Endothelial cell of umbilical vein (primary cell): ENCODE results near the gene SRCIN1. TPM values are rescaled to one million over a fixed set of nuclear protein-coding genes. Genes with fewer than 3 reads are reported as not detected.

Experiments used
- BruUV-seq: library from RNA; stranded (reverse); fragments of 400-500 nt; replicated peaks from 2 replicates; lab custom pipeline; 2021; lab: Mats Ljungman, UMichigan
- CTCF ChIA-PET: fragments of 300-600, 350-600 bp; sonication (Branson Sonifier 250); formaldehyde crosslinking; loops from one replicate; lab custom pipeline; 2021; ENCODE audit warnings: antibody characterized with exemption, inconsistent platforms; lab: Charles Lee
- POLR2A ChIA-PET: fragments of 300-600, 350-600 bp; sonication (Branson Sonifier 250); formaldehyde crosslinking; loops from one replicate; lab custom pipeline; 2021; ENCODE audit warnings: antibody characterized with exemption, inconsistent platforms; lab: Charles Lee
- DNase-seq: peaks from one replicate; pipeline ENCODE4 v3.0.0-alpha.2; 2011; ENCODE audit warnings: low read depth, low spot score
- FAIRE-seq: peaks from 2 replicates; lab custom pipeline; 2011; peaks lifted over from hg19 to GRCh38; lab: Jason Lieb, UNC
- H2AFZ ChIP-seq: 2 replicates; pipeline ENCODE4 v1.6.0; 2012; ENCODE audit warnings: low read depth, low read length, control low read depth, inconsistent platforms
- H3K27ac ChIP-seq: 2 replicates; pipeline ENCODE4 v1.5.1; 2011; ENCODE audit warnings: low read depth, mild to moderate bottlenecking, control low read depth, low read length, moderate library complexity; ENCODE audit not compliant: insufficient read depth
- H3K27me3 ChIP-seq, 2 experiments: 2 replicates each; pipeline versions ENCODE4 v1.6.0 to v1.6.1; 2011; ENCODE audit warnings: low read length in 2 of 2, mixed read lengths in 1 of 2; ENCODE audit not compliant: control insufficient read depth in 2 of 2, insufficient read depth in 2 of 2
- H3K36me3 ChIP-seq, 2 experiments: 2 replicates in 1 of 2; 3 replicates in 1 of 2; pipeline ENCODE4 v1.5.1; 2011; ENCODE audit warnings: low read length in 2 of 2, mild to moderate bottlenecking in 1 of 2, moderate library complexity in 1 of 2; ENCODE audit not compliant: control insufficient read depth in 2 of 2, insufficient read depth in 2 of 2; ENCODE audit errors: extremely low read depth in 1 of 2
- H3K4me1 ChIP-seq: 3 replicates; pipeline ENCODE4 v1.5.1; 2011; ENCODE audit warnings: mild to moderate bottlenecking, low read length; ENCODE audit not compliant: control insufficient read depth, insufficient read depth; ENCODE audit errors: extremely low read depth
- H3K4me2 ChIP-seq: 2 replicates; pipeline ENCODE4 v1.6.1; 2011; ENCODE audit warnings: low read length, control low read depth, mixed read lengths; ENCODE audit not compliant: insufficient read depth
- H3K4me3 ChIP-seq, 3 experiments: fragments of 200-600 bp in 1 of 3; sonication (generic), shearing (Covaris generic) in 1 of 3; replicated peaks in 1 of 3; 2 replicates each; pipeline ENCODE4 v1.5.1; 2011 to 2016; ENCODE audit warnings: control low read depth in 3 of 3, low read length in 3 of 3, mild to moderate bottlenecking in 2 of 3, inconsistent platforms in 1 of 3, low read depth in 1 of 3, moderate library complexity in 1 of 3; ENCODE audit not compliant: insufficient read depth in 1 of 3
- H3K79me2 ChIP-seq: 2 replicates; pipeline ENCODE4 v1.6.0; 2012; ENCODE audit warnings: low read length, inconsistent platforms; ENCODE audit not compliant: control insufficient read depth, insufficient read depth
- H3K9ac ChIP-seq: replicated peaks from 2 replicates; pipeline ENCODE3; 2011; ENCODE audit warnings: low read length, control low read depth; ENCODE audit not compliant: insufficient read depth; ENCODE audit errors: extremely low read depth
- H3K9me1 ChIP-seq: replicated peaks from 3 replicates; pipeline ENCODE4 v1.6.0; 2011; ENCODE audit warnings: mild to moderate bottlenecking, low read length; ENCODE audit not compliant: control insufficient read depth, insufficient read depth; ENCODE audit errors: extremely low read depth
- H3K9me3 ChIP-seq: replicated peaks from 2 replicates; pipeline ENCODE4 v1.5.1; 2012; ENCODE audit warnings: low read length, inconsistent platforms; ENCODE audit not compliant: control insufficient read depth, insufficient read depth
- H4K20me1 ChIP-seq: replicated peaks from 2 replicates; pipeline ENCODE3; 2011; ENCODE audit warnings: mild to moderate bottlenecking, low read length; ENCODE audit not compliant: control insufficient read depth, insufficient read depth; ENCODE audit errors: extremely low read depth
- EZH2 ChIP-seq: IDR thresholded peaks from 2 replicates; pipeline ENCODE4 v1.6.1; 2012; ENCODE audit warnings: borderline replicate concordance, low read depth, mild to moderate bottlenecking, moderate library complexity, low read length, inconsistent platforms; ENCODE audit not compliant: severe bottlenecking
- FOS ChIP-seq: IDR thresholded peaks from 2 replicates; pipeline ENCODE4 v1.6.1; 2011; ENCODE audit warnings: mild to moderate bottlenecking, low read length, moderate library complexity, borderline replicate concordance; ENCODE audit not compliant: insufficient read depth
- GATA2 ChIP-seq: IDR thresholded peaks from 2 replicates; pipeline ENCODE4 v1.7.0; 2011; ENCODE audit warnings: low read depth, mild to moderate bottlenecking, moderate library complexity, mixed read lengths, low read length; ENCODE audit not compliant: insufficient read length, insufficient read depth
- JUN ChIP-seq: IDR thresholded peaks from 2 replicates; pipeline ENCODE4 v1.6.1; 2011; ENCODE audit warnings: borderline replicate concordance, low read depth; ENCODE audit not compliant: insufficient read length, insufficient read depth
- MYC ChIP-seq: IDR thresholded peaks from one replicate; pipeline ENCODE4 v1.6.1; 2011; ENCODE audit warnings: mild to moderate bottlenecking, low read depth, low read length
- POLR2A ChIP-seq: IDR thresholded peaks from 2 replicates; pipeline ENCODE4 v1.6.1; 2012; ENCODE audit warnings: low read depth, mild to moderate bottlenecking, control low read depth, low read length
- POLR2AphosphoS5 ChIP-seq: IDR thresholded peaks from 2 replicates; pipeline ENCODE4 v1.6.1; 2012; ENCODE audit warnings: low read depth, mild to moderate bottlenecking, control low read depth, low read length, moderate library complexity; ENCODE audit not compliant: insufficient read depth
- dilution Hi-C: fragments of 300-500 bp; cut with MboI; formaldehyde crosslinking; loops from one replicate; pipeline ENCODE4 v1.15.0; 2019; ENCODE audit warnings: low sequenced_read_pairs; ENCODE audit not compliant: extremely low pct_ligation_motif_present
- intact Hi-C: fragments of 100-400 bp; cut with micrococcal nuclease; formaldehyde crosslinking; loops from one replicate; pipeline ENCODE4 v1.10.0; 2022
- polyA plus RNA-seq, 4 experiments: library from polyadenylated mRNA; depleted of rRNA in 3 of 4; stranded (reverse) in 3 of 4; unstranded in 1 of 4; fragments of >200 nt; gene quantifications; 2 replicates each; pipeline versions ENCODE4 v1.2.1 to v1.2.3, GENCODE V29; 2011 to 2012; ENCODE audit warnings: missing spikeins in 1 of 4
- total RNA-seq: library from RNA; stranded (reverse); gene quantifications from 2 replicates; pipeline ENCODE4 v1.2.3, GENCODE V29; 2021
- TF ChIP-seq, protein P1 (sequence below): IDR thresholded peaks from 2 replicates; pipeline ENCODE4 v1.6.1; 2011; ENCODE audit not compliant: insufficient read depth, insufficient read length
- TF ChIP-seq, protein P2 (sequence below), 2 donors: IDR thresholded peaks; 1 replicate in 1 of 2; 2 replicates in 1 of 2; pipeline ENCODE4 v1.5.1; 2011; ENCODE audit warnings: low read length in 2 of 2, mild to moderate bottlenecking in 2 of 2, moderate library complexity in 2 of 2, control low read depth in 1 of 2, inconsistent platforms in 1 of 2, low read depth in 1 of 2; ENCODE audit not compliant: insufficient read depth in 1 of 2; ENCODE audit errors: extremely low read depth in 1 of 2

The SRCIN1 gene
- total and polyA plus RNA-seq, 2 donors (not counting 3 experiments of a cell fraction or from before 2014, with no cell fraction given) = 0.15 to 0.35 TPM

DNA sequence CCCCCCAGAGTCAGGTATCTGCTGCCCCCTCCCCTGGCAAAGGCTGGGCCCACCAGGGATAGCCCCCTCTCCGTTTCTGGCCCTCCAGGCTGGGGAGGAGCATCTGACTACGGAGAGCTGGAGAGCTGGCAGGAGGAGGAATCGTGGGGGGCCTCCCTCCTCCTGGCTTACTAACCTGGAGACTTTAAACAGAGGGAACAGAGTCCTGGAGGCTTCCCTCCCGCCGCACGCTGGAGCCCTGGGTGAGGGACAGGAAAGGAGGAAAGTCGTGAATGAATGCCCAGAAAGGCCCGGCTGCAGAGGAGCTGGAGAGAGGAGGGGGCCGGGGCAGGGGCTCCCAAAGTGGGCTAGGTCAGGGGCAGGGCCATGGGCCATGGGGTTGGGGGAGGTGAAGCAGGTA lies 9.9 kb downstream of the SRCIN1 start:
- ChIA-PET CTCF (interaction anchor here (1.4 to 4.3 kb wide), 2 partner anchors 12 to 38 kb away, joined by 5 to 17 read pairs; no protein-coding TSS in a partner anchor), POLR2A (no interaction called here)
- no peak overlapping the region for H3K4me3 ChIP-seq
- no peak overlapping the region for H2AFZ ChIP-seq
- H3K27ac ChIP-seq = no peak overlapping the region
- BruUV-seq = no TSS peak
- H3K4me2 ChIP-seq = no peak overlapping the region
- DNase-seq (no peak), FAIRE-seq (no peak)
- dilution Hi-C loops (no loop called here), intact Hi-C loops (no loop called here)
- no peaks in the 10 kb centered on the region for H3K4me1 ChIP-seq
- TF ChIP-seq MYC (no peak), EZH2 (no peak), GATA2 (no peak), POLR2A (no peak), FOS (no peak), POLR2AphosphoS5 (no peak), JUN (no peak)
- TF ChIP-seq, protein P1, sequence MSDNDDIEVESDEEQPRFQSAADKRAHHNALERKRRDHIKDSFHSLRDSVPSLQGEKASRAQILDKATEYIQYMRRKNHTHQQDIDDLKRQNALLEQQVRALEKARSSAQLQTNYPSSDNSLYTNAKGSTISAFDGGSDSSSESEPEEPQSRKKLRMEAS = no peak
- TF ChIP-seq, protein P2, sequence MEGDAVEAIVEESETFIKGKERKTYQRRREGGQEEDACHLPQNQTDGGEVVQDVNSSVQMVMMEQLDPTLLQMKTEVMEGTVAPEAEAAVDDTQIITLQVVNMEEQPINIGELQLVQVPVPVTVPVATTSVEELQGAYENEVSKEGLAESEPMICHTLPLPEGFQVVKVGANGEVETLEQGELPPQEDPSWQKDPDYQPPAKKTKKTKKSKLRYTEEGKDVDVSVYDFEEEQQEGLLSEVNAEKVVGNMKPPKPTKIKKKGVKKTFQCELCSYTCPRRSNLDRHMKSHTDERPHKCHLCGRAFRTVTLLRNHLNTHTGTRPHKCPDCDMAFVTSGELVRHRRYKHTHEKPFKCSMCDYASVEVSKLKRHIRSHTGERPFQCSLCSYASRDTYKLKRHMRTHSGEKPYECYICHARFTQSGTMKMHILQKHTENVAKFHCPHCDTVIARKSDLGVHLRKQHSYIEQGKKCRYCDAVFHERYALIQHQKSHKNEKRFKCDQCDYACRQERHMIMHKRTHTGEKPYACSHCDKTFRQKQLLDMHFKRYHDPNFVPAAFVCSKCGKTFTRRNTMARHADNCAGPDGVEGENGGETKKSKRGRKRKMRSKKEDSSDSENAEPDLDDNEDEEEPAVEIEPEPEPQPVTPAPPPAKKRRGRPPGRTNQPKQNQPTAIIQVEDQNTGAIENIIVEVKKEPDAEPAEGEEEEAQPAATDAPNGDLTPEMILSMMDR (IDR thresholded peaks at IDR 0.05; ENCODE audit: extremely low read depth in 1 of 2, insufficient read depth in 1 of 2, low read depth in 1 of 2, low read length in 2 of 2) = no peak
- no peaks in the 10 kb centered on the region for H3K9me3 ChIP-seq
- H3K79me2 ChIP-seq = no peaks in the 10 kb centered on the region
- H3K27me3 ChIP-seq = peaks cover 7 to 12% of the 10 kb centered on the region in 2 experiments
- no peaks in the 10 kb centered on the region for H3K36me3 ChIP-seq
- no peaks in the 10 kb centered on the region for H4K20me1 ChIP-seq
- H3K9me1 ChIP-seq = no peaks in the 10 kb centered on the region
- no peak overlapping the region for H3K9ac ChIP-seq
